Measurements from ENCODE around the gene RAD9A. TPM values are rescaled to one million over a fixed set of nuclear protein-coding genes. Genes with fewer than 3 reads are reported as not detected.
A peak's percentile ranks its signal among the peaks of the same experiment; 100 is the strongest.

The RAD9A gene
- total and polyA plus RNA-seq, 2 experiments from 2014 or later = 13.9 to 17.0 TPM

DNA sequence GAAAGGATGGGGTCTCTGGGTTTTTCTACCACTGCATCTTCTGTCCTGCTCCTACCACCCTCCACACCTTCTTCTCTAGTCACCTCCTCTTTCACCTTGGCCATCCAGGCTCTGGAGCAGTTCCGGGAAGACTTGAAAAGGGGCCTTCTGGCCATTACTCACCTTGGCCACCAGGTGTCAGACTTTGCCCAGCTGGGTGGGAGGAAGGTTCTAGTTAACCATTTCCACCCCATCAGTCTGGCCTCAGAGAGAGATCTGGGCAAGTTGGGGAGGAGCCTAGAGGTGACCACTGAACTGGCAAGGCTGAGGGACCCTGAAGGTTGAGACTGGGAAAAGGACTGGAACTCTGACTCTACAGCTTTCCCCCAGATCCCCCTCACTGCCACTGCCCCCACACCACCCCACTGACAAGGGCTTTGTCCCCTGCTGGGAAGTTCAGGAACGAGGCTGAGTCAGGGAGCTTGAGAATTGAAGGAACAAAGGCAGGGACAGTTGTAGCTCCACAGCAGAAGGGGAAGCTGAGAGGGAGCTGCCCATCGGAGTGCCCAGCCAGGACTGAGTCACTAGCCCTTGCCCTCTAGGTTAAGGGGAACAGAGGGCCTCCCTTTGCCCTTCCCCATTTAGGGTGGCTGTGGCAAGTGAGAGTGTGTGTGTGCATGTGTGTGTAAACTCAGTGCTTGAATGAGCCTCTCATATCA is 34.8 kb upstream of the RAD9A start (continued):
- TF ChIP-seq ZNF462 (CRISPR knock-in tag; IDR thresholded peaks at IDR 0.05) (0 out of 2 replicates have a peak, but pooled peaks have one; percentile 7), STAT1 (IDR thresholded peaks at IDR 0.05; ENCODE audit: unreplicated experiment) (no peak), EZH2 (IDR thresholded peaks at IDR 0.05; ENCODE audit: low read depth, unreplicated experiment) (no peak), POLR2AphosphoS5 (IDR thresholded peaks at IDR 0.05; ENCODE audit: low read depth) (no peak), ZNF331 (CRISPR knock-in tag; IDR thresholded peaks at IDR 0.05; ENCODE audit: low read depth) (no peak), EZH2phosphoT487 (IDR thresholded peaks at IDR 0.05; ENCODE audit: unreplicated experiment) (no peak), NANOG (IDR thresholded peaks at IDR 0.05; ENCODE audit: borderline replicate concordance) (no peak)

GRCh38 chr11:67357831-67358670 is 33.7 kb upstream of the RAD9A start:
- ATAC-seq = no peak
- no peak overlapping the region for H3K27ac Mint-ChIP-seq
- no peak overlapping the region for H3K4me2 ChIP-seq
- TF ChIP-seq STAT1 (IDR thresholded peaks at IDR 0.05; ENCODE audit: unreplicated experiment) (no peak), ZNF114 (CRISPR knock-in tag; IDR thresholded peaks at IDR 0.05) (no peak)
- TF ChIP-seq, protein P1, sequence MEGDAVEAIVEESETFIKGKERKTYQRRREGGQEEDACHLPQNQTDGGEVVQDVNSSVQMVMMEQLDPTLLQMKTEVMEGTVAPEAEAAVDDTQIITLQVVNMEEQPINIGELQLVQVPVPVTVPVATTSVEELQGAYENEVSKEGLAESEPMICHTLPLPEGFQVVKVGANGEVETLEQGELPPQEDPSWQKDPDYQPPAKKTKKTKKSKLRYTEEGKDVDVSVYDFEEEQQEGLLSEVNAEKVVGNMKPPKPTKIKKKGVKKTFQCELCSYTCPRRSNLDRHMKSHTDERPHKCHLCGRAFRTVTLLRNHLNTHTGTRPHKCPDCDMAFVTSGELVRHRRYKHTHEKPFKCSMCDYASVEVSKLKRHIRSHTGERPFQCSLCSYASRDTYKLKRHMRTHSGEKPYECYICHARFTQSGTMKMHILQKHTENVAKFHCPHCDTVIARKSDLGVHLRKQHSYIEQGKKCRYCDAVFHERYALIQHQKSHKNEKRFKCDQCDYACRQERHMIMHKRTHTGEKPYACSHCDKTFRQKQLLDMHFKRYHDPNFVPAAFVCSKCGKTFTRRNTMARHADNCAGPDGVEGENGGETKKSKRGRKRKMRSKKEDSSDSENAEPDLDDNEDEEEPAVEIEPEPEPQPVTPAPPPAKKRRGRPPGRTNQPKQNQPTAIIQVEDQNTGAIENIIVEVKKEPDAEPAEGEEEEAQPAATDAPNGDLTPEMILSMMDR (conservative IDR thresholded peaks at IDR 0.05; ENCODE audit: low read depth in 2 of 2) = no peak
- TF ChIP-seq, protein P2, sequence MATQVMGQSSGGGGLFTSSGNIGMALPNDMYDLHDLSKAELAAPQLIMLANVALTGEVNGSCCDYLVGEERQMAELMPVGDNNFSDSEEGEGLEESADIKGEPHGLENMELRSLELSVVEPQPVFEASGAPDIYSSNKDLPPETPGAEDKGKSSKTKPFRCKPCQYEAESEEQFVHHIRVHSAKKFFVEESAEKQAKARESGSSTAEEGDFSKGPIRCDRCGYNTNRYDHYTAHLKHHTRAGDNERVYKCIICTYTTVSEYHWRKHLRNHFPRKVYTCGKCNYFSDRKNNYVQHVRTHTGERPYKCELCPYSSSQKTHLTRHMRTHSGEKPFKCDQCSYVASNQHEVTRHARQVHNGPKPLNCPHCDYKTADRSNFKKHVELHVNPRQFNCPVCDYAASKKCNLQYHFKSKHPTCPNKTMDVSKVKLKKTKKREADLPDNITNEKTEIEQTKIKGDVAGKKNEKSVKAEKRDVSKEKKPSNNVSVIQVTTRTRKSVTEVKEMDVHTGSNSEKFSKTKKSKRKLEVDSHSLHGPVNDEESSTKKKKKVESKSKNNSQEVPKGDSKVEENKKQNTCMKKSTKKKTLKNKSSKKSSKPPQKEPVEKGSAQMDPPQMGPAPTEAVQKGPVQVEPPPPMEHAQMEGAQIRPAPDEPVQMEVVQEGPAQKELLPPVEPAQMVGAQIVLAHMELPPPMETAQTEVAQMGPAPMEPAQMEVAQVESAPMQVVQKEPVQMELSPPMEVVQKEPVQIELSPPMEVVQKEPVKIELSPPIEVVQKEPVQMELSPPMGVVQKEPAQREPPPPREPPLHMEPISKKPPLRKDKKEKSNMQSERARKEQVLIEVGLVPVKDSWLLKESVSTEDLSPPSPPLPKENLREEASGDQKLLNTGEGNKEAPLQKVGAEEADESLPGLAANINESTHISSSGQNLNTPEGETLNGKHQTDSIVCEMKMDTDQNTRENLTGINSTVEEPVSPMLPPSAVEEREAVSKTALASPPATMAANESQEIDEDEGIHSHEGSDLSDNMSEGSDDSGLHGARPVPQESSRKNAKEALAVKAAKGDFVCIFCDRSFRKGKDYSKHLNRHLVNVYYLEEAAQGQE (IDR thresholded peaks at IDR 0.05; ENCODE audit: unreplicated experiment) = no peak

More at GRCh38 chr11:67357831-67358670, 33.7 kb upstream of the RAD9A start:
- Mint-ChIP-seq H3K36me3 (ENCODE audit: low read depth) (no peaks in the 10 kb centered on the region; the same call in 2 of the 3 replicates), H3K9me3 (no peaks in the 10 kb centered on the region; the same call in 2 of the 3 replicates), H3K4me1 (peaks cover 23% of the 10 kb centered on the region), H3K4me3 (no peak overlapping the region), H3K27me3 (ENCODE audit: insufficient read depth, low read depth, poor library complexity) (peaks cover 28% of the 10 kb centered on the region)
- no peak overlapping the region for H2AFZ ChIP-seq
- H3K27ac ChIP-seq (ENCODE audit: low read depth) = no peak overlapping the region
- peaks cover 9% of the 10 kb centered on the region for H3K4me1 ChIP-seq (ENCODE audit: insufficient read depth)
- peaks cover 4% of the 10 kb centered on the region; the same call in 1 of the 2 replicates for H3K27me3 ChIP-seq (ENCODE audit: insufficient read depth)
- DNase-seq (ENCODE audit: low spot score) = no peak
- H3F3A ChIP-seq (replicated peaks; ENCODE audit: low read depth) = 0 out of 2 replicates have a peak, but pooled peaks cover 9% of the 10 kb centered on the region
- no peaks in the 10 kb centered on the region for H3K79me2 ChIP-seq (replicated peaks; ENCODE audit: insufficient read depth)
- H3K9me2 ChIP-seq (ENCODE audit: insufficient read depth) = no peaks in the 10 kb centered on the region
- H4K20me1 ChIP-seq (replicated peaks; ENCODE audit: insufficient read depth) = no peaks in the 10 kb centered on the region
- no peak overlapping the region for H3K4me3 ChIP-seq
- no peaks in the 10 kb centered on the region for H3K36me3 ChIP-seq (ENCODE audit: insufficient read depth)

Measured in GM23338 (cell line).